Peyer's patch (tissue), 4 donors: ENCODE results near the gene SAP30.

Experiments
- POLR2A ChIP-seq, 2 donors: fragments of 450-650 bp; IDR thresholded peaks; one replicate each; pipeline ENCODE4 v1.5.1; 2017; ENCODE audit warnings: antibody characterized with exemption in 2 of 2, mild to moderate bottlenecking in 2 of 2, moderate library complexity in 2 of 2
- TF ChIP-seq, protein P1 (sequence below), 6 experiments: fragments of 450-650 bp in 4 of 6; fragments of 200-600 bp in 2 of 6; sonication (generic) in 1 of 6; IDR thresholded peaks; one replicate each; pipeline ENCODE4 v1.5.1; 2017 to 2019; ENCODE audit warnings: antibody characterized with exemption in 6 of 6, mild to moderate bottlenecking in 3 of 6, moderate library complexity in 1 of 6

DNA sequence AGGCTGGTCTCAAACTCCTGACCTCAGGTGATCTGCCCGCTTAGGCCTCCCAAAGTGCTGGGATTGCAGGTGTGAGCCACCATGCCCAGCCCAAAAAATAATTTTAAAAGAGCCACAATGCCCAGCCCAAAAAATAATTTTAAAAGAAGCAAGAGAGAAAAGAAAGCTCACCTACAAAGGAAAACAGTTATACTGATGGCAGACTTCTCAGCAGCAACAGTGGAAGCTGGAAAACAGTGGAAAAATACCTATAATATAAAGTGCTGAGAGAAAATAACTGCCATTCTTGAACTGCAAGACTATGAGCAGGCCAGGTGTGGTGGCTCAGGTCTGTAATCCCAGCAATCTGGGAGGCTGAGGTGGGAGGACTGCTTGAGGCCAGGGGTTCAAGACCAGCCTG is 23.3 kb upstream of the SAP30 start:
- TF ChIP-seq, protein P1, sequence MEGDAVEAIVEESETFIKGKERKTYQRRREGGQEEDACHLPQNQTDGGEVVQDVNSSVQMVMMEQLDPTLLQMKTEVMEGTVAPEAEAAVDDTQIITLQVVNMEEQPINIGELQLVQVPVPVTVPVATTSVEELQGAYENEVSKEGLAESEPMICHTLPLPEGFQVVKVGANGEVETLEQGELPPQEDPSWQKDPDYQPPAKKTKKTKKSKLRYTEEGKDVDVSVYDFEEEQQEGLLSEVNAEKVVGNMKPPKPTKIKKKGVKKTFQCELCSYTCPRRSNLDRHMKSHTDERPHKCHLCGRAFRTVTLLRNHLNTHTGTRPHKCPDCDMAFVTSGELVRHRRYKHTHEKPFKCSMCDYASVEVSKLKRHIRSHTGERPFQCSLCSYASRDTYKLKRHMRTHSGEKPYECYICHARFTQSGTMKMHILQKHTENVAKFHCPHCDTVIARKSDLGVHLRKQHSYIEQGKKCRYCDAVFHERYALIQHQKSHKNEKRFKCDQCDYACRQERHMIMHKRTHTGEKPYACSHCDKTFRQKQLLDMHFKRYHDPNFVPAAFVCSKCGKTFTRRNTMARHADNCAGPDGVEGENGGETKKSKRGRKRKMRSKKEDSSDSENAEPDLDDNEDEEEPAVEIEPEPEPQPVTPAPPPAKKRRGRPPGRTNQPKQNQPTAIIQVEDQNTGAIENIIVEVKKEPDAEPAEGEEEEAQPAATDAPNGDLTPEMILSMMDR (IDR thresholded peaks at IDR 0.05): no peak
- no peak for TF ChIP-seq POLR2A (IDR thresholded peaks at IDR 0.05)
